Lower leg skin (tissue), 4 donors: ENCODE measurements around the gene KCNE4. TPM values are rescaled to one million over a fixed set of nuclear protein-coding genes. Genes with fewer than 3 reads are reported as not detected.

Experiments
- DNase-seq, 2 donors: peaks; one replicate each; pipeline ENCODE4 v3.0.0-alpha.2; 2019; ENCODE audit warnings: low spot score in 2 of 2
- H3K4me3 ChIP-seq: fragments of 200-600 bp; sonication (generic); 2 replicates; pipeline ENCODE4 v1.5.1; 2017; ENCODE audit warnings: mild to moderate bottlenecking, low read depth; ENCODE audit not compliant: poor library complexity, severe bottlenecking
- CTCF ChIP-seq, 3 donors: fragments of 450-650 bp; IDR thresholded peaks; one replicate each; pipeline ENCODE4 v1.5.1; 2016; ENCODE audit warnings: antibody characterized with exemption in 3 of 3, mild to moderate bottlenecking in 3 of 3, moderate library complexity in 2 of 3
- POLR2A ChIP-seq, 2 donors: fragments of 450-650 bp; IDR thresholded peaks; one replicate each; pipeline ENCODE4 v1.6.1; 2016 to 2017; ENCODE audit warnings: antibody characterized with exemption in 2 of 2, mild to moderate bottlenecking in 1 of 2, moderate library complexity in 1 of 2
- WGBS, 2 donors: methylation state at CpG; one replicate each; pipeline ENCODE4 v1.1.5; 2018; 5-methylcytosine and 5-hydroxymethylcytosine counted together
- intact Hi-C: fragments of 100-400 bp; cut with DNase I; formaldehyde crosslinking; loops from one replicate; pipeline ENCODE4 v1.15.0; 2023; ENCODE audit warnings: low total_unique reads
- total RNA-seq, 4 donors: library from RNA; depleted of rRNA; stranded (reverse); fragments of >200 nt; gene quantifications; one replicate each; pipeline ENCODE4 v1.1.0, GENCODE V29; 2016

KCNE4 gene
- total RNA-seq, 4 donors from 2014 or later, result 0.95 to 4.1 (median 1.7) TPM

GRCh38 chr2:223010641-223011040, 41.3 kb upstream of the KCNE4 start:
- H3K4me3 ChIP-seq, result no peak overlapping the region
- TF ChIP-seq CTCF (IDR thresholded peaks at IDR 0.05), result no peak
- TF ChIP-seq POLR2A (IDR thresholded peaks at IDR 0.05), result no peak
- 88 to 91% methylated on average over 3 of the region's 3 CpGs for WGBS, 2 donors
- no peak for DNase-seq
- intact Hi-C loops, result no loop called here

- no peak for DNase-seq
- intact Hi-C loops, result no loop called here
- 81 to 92% methylated on average over 6 of the region's 6 CpGs for WGBS, 2 donors
- no peak for TF ChIP-seq POLR2A (IDR thresholded peaks at IDR 0.05)
- no peak for TF ChIP-seq CTCF (IDR thresholded peaks at IDR 0.05)
- H3K4me3 ChIP-seq, result no peak overlapping the region
Observed at GRCh38 chr2:223012291-223012690, 39.7 kb upstream of the KCNE4 start.

- intact Hi-C loops, result no loop called here
- DNase-seq, result no peak
- WGBS, 2 donors, result 81 to 87% methylated on average over 3 of the region's 3 CpGs
- no peak overlapping the region for H3K4me3 ChIP-seq
- TF ChIP-seq POLR2A (IDR thresholded peaks at IDR 0.05) (no peak), CTCF (IDR thresholded peaks at IDR 0.05) (no peak)
Observed at GRCh38 chr2:223019390-223019930, 32.5 kb upstream of the KCNE4 start.

- intact Hi-C loops, result no loop called here
- H3K4me3 ChIP-seq, result no peak overlapping the region
- WGBS, 2 donors, result 89 to 92% methylated on average over 7 of the region's 7 CpGs
- TF ChIP-seq POLR2A (IDR thresholded peaks at IDR 0.05), result no peak
- no peak for TF ChIP-seq CTCF (IDR thresholded peaks at IDR 0.05)
- DNase-seq, result no peak
Observed at GRCh38 chr2:223019987-223020717, 31.8 kb upstream of the KCNE4 start.

- intact Hi-C loops, result no loop called here
- WGBS, 2 donors, result 83 to 84% methylated on average over 7 of the region's 7 CpGs
- H3K4me3 ChIP-seq, result no peak overlapping the region
- DNase-seq, result no peak
- no peak for TF ChIP-seq POLR2A (IDR thresholded peaks at IDR 0.05)
- no peak for TF ChIP-seq CTCF (IDR thresholded peaks at IDR 0.05)
Observed at GRCh38 chr2:223020971-223021675, 30.9 kb upstream of the KCNE4 start.
